ENCODE results near the gene DHFR2. TPM values are rescaled to one million over a fixed set of nuclear protein-coding genes. Genes with fewer than 3 reads are reported as not detected.
A peak's percentile ranks its signal among the peaks of the same experiment; 100 is the strongest.
"Not testable (repeated sequence)": the region's sequence is repeated elsewhere in the genome, so short reads cannot be mapped to it uniquely, and the experiment has no call there.

The DHFR2 gene
- total RNA-seq, 1 donor from 2014 or later = 4.1 TPM

- no peak for DNase-seq (ENCODE audit: low spot score)
- ATAC-seq = no peak
These were observed 4.1 kb upstream of the DHFR2 start for GRCh38 chr3:94066506-94067500.

GRCh38 chr3:94065819-94066480 is 3.2 kb upstream of the DHFR2 start:
- ATAC-seq (no peak), DNase-seq (ENCODE audit: low spot score) (no peak)

- no peak for ATAC-seq
- DNase-seq (ENCODE audit: low spot score) = no peak
These were observed 2.4 kb upstream of the DHFR2 start for GRCh38 chr3:94065122-94065521.

- DNase-seq (ENCODE audit: low spot score) (no peak), ATAC-seq (no peak)
These were observed 1.6 kb upstream of the DHFR2 start for GRCh38 chr3:94064243-94064860.

GRCh38 chr3:94063496-94064119 is 892 bp upstream of the DHFR2 start:
- ATAC-seq (no peak), DNase-seq (ENCODE audit: low spot score) (no peak)

- DNase-seq (ENCODE audit: low spot score) = no peak
- no peak for ATAC-seq
These were observed 1.4 kb downstream of the DHFR2 start for GRCh38 chr3:94061297-94061696.

- ATAC-seq (no peak), DNase-seq (ENCODE audit: low spot score) (no peak)
These were observed 12.2 kb downstream of the DHFR2 start for GRCh38 chr3:94050546-94050945.

GRCh38 chr3:94049267-94049666 is 13.4 kb downstream of the DHFR2 start:
- ATAC-seq (no peak), DNase-seq (ENCODE audit: low spot score) (no peak)

- ATAC-seq (no peak), DNase-seq (ENCODE audit: low spot score) (no peak)
These were observed 16.2 kb downstream of the DHFR2 start for GRCh38 chr3:94046533-94046932.

- DNase-seq (ENCODE audit: low spot score); ATAC-seq: not testable (repeated sequence)
These were observed 18.4 kb downstream of the DHFR2 start for GRCh38 chr3:94044100-94044936.

GRCh38 chr3:94043285-94043684 is 19.4 kb downstream of the DHFR2 start:
- DNase-seq (ENCODE audit: low spot score) (no peak), ATAC-seq (no peak)

- peak; percentile 83 for ATAC-seq
- no peak for DNase-seq (ENCODE audit: low spot score)
These were observed 25.7 kb downstream of the DHFR2 start for GRCh38 chr3:94036909-94037507.

- DNase-seq (ENCODE audit: low spot score) = no peak
- no peak for ATAC-seq
These were observed 34.5 kb downstream of the DHFR2 start, which contains the start of gene STX19 for GRCh38 chr3:94028093-94028837. Gene STX19 (minus strand): TSS chr3:94028597. CDS start chr3:94015269, 13,328 bp downstream.

- ATAC-seq (no peak), DNase-seq (ENCODE audit: low spot score) (no peak)
These were observed 36.1 kb downstream of the DHFR2 start for GRCh38 chr3:94026623-94027022.

- DNase-seq (ENCODE audit: low spot score) (no peak), ATAC-seq (no peak)
These were observed 38.3 kb downstream of the DHFR2 start for GRCh38 chr3:94024385-94024784.

GRCh38 chr3:94020293-94020692 is 42.4 kb downstream of the DHFR2 start:
- no peak for ATAC-seq
- no peak for DNase-seq (ENCODE audit: low spot score)

GRCh38 chr3:94019659-94020058 is 43.1 kb downstream of the DHFR2 start:
- ATAC-seq (no peak), DNase-seq (ENCODE audit: low spot score) (no peak)

GRCh38 chr3:94015025-94015424 is 47.7 kb downstream of the DHFR2 start:
- no peak for ATAC-seq

GRCh38 chr3:94012185-94012584 is 50.5 kb downstream of the DHFR2 start:
- DNase-seq (ENCODE audit: low spot score) = no peak
- no peak for ATAC-seq

More at GRCh38 chr3:94015025-94015424, 47.7 kb downstream of the DHFR2 start:
- no peak for DNase-seq (ENCODE audit: low spot score)

Data from left lobe of liver (tissue), 2 donors.